Neuronal stem cell (in vitro differentiated cells): ENCODE results near the gene CDH26.

Experiments used
- DNase-seq: peaks from one replicate; pipeline ENCODE4 v3.0.0-alpha.2; 2013; ENCODE audit warnings: low spot score
- H2AFZ ChIP-seq: one replicate; pipeline ENCODE4 v1.6.1; 2013; ENCODE audit warnings: mild to moderate bottlenecking, low read length, inconsistent platforms
- H2AK5ac ChIP-seq: 2 replicates; pipeline ENCODE4 v1.6.1; 2013; ENCODE audit warnings: low read depth, mild to moderate bottlenecking, inconsistent platforms, low read length, moderate library complexity, mixed read lengths
- H2BK120ac ChIP-seq: 2 replicates; pipeline ENCODE4 v1.6.1; 2013; ENCODE audit warnings: low read depth, mild to moderate bottlenecking, inconsistent platforms, low read length, moderate library complexity, mixed read lengths
- H2BK12ac ChIP-seq: one replicate; pipeline ENCODE4 v1.6.1; 2013; ENCODE audit warnings: low read length, inconsistent platforms
- H2BK15ac ChIP-seq: 2 replicates; pipeline ENCODE4 v1.6.1; 2013; ENCODE audit warnings: mild to moderate bottlenecking, low read length, inconsistent platforms, mixed read lengths
- H2BK5ac ChIP-seq: one replicate; pipeline ENCODE4 v1.6.1; 2013; ENCODE audit warnings: inconsistent platforms, mild to moderate bottlenecking, low read length, moderate library complexity
- H3K14ac ChIP-seq: one replicate; pipeline ENCODE4 v1.6.1; 2013; ENCODE audit warnings: low read length, inconsistent platforms
- H3K18ac ChIP-seq: 2 replicates; pipeline ENCODE4 v1.6.1; 2013; ENCODE audit warnings: low read length, inconsistent platforms
- H3K23ac ChIP-seq: 2 replicates; pipeline ENCODE4 v1.6.1; 2013; ENCODE audit warnings: low read depth, mild to moderate bottlenecking, mixed read lengths, low read length, inconsistent platforms; ENCODE audit not compliant: poor library complexity
- H3K27ac ChIP-seq: replicated peaks from 3 replicates; pipeline ENCODE4 v1.5.1; 2013; ENCODE audit warnings: low read length, inconsistent platforms
- H3K27me3 ChIP-seq, 3 experiments: 2 replicates each; pipeline ENCODE4 v1.6.1; 2013; ENCODE audit warnings: low read length in 3 of 3, mild to moderate bottlenecking in 2 of 3, inconsistent platforms in 1 of 3, low read depth in 1 of 3, mixed read lengths in 1 of 3, moderate library complexity in 1 of 3; ENCODE audit not compliant: control insufficient read depth in 3 of 3, insufficient read depth in 3 of 3
- H3K36me3 ChIP-seq, 2 donors: replicated peaks in 1 of 2; 2 replicates each; pipeline ENCODE4 v1.6.1; 2013; ENCODE audit warnings: low read length in 2 of 2; ENCODE audit not compliant: control insufficient read depth in 2 of 2, insufficient read depth in 2 of 2
- H3K4ac ChIP-seq: 2 replicates; pipeline ENCODE4 v1.6.1; 2013; ENCODE audit warnings: inconsistent platforms, mild to moderate bottlenecking, low read length, moderate library complexity
- H3K4me1 ChIP-seq, 2 donors: 1 replicate in 1 of 2; 2 replicates in 1 of 2; pipeline ENCODE4 v1.6.1; 2013; ENCODE audit warnings: low read length in 2 of 2, low read depth in 1 of 2; ENCODE audit not compliant: control insufficient read depth in 2 of 2, insufficient read depth in 1 of 2
- H3K4me2 ChIP-seq: one replicate; pipeline ENCODE4 v1.6.1; 2013; ENCODE audit warnings: mild to moderate bottlenecking, low read length, inconsistent platforms; ENCODE audit not compliant: insufficient read depth, poor library complexity, severe bottlenecking
- H3K4me3 ChIP-seq, 2 donors: 2 replicates each; pipeline ENCODE4 v1.5.1; 2013; ENCODE audit warnings: low read length in 2 of 2, mild to moderate bottlenecking in 2 of 2, inconsistent platforms in 1 of 2, moderate library complexity in 1 of 2
- H3K79me1 ChIP-seq: one replicate; pipeline ENCODE4 v1.6.1; 2013; ENCODE audit warnings: low read depth, mild to moderate bottlenecking, inconsistent platforms, low read length, moderate library complexity
- H3K9ac ChIP-seq: one replicate; pipeline ENCODE4 v1.6.1; 2013; ENCODE audit warnings: mild to moderate bottlenecking, low read depth, low read length, inconsistent platforms; ENCODE audit not compliant: poor library complexity
- H3K9me3 ChIP-seq, 2 donors: replicated peaks in 1 of 2; 2 replicates each; pipeline versions ENCODE3 to v1.6.1; 2013; ENCODE audit warnings: low read length in 2 of 2, mild to moderate bottlenecking in 2 of 2, inconsistent platforms in 1 of 2, low read depth in 1 of 2, mixed read lengths in 1 of 2, moderate library complexity in 1 of 2; ENCODE audit not compliant: control insufficient read depth in 2 of 2, insufficient read depth in 1 of 2
- H4K8ac ChIP-seq: one replicate; pipeline ENCODE4 v1.6.1; 2013; ENCODE audit warnings: low read depth, mild to moderate bottlenecking, inconsistent platforms, low read length, moderate library complexity
- H4K91ac ChIP-seq: one replicate; pipeline ENCODE4 v1.6.1; 2013; ENCODE audit warnings: low read length, low read depth, mild to moderate bottlenecking, inconsistent platforms; ENCODE audit not compliant: poor library complexity
- WGBS, 2 donors: extraction: QIAGEN DNeasy Blood & Tissue Kit; methylation state at CpG; one replicate each; pipeline ENCODE4 v1.1.7; 2013; ENCODE audit warnings: missing lambda C conversion rate in 2 of 2, mixed read lengths in 1 of 2; ENCODE audit not compliant: insufficient read length in 2 of 2, insufficient replicate concordance in 1 of 2; ENCODE audit errors: extremely low coverage in 2 of 2; 5-methylcytosine and 5-hydroxymethylcytosine counted together

Gene CDH26

GRCh38 chr20:60036346-60036745 lies 78.1 kb downstream of the CDH26 start:
- peaks cover 8 to 11% of the 10 kb centered on the region in 2 donors for H3K4me1 ChIP-seq
- no peaks in the 10 kb centered on the region for H3K79me1 ChIP-seq
- H3K18ac ChIP-seq = peak overlapping the region; percentile 54
- no peak overlapping the region for H3K9ac ChIP-seq
- H3K4me2 ChIP-seq = no peak overlapping the region
- no peak overlapping the region for H3K23ac ChIP-seq
- no peak overlapping the region for H2BK5ac ChIP-seq
- DNase-seq = no peak
- H4K91ac ChIP-seq = no peak overlapping the region
- H2BK120ac ChIP-seq = no peak overlapping the region
- peaks cover 0 to 2% of the 10 kb centered on the region in 2 donors for H3K9me3 ChIP-seq
- H3K36me3 ChIP-seq = no peaks in the 10 kb centered on the region
- no CpG with 5 or more reads among the region's 4 CpGs for WGBS, 2 donors
- no peak overlapping the region for H3K4ac ChIP-seq
- no peak overlapping the region for H3K14ac ChIP-seq
- no peak overlapping the region for H3K27ac ChIP-seq
- H4K8ac ChIP-seq = no peak overlapping the region
- H2AK5ac ChIP-seq = peak overlapping the region; percentile 38
- H2AFZ ChIP-seq = no peak overlapping the region
- peak overlapping the region; percentile 22 for H2BK15ac ChIP-seq
- no peak overlapping the region for H2BK12ac ChIP-seq
- no peak overlapping the region for H3K4me3 ChIP-seq
- peaks cover 0 to 2% (median 0%) of the 10 kb centered on the region in 3 experiments for H3K27me3 ChIP-seq

- H3K27me3 ChIP-seq = peaks cover 0 to 2% (median 0%) of the 10 kb centered on the region in 3 experiments
- H2BK120ac ChIP-seq = no peak overlapping the region
- no CpG with 5 or more reads among the region's 10 CpGs for WGBS, 2 donors
- no peak overlapping the region for H3K4me3 ChIP-seq
- H3K14ac ChIP-seq = no peak overlapping the region
- H4K91ac ChIP-seq = no peak overlapping the region
- H3K4me1 ChIP-seq = peaks cover 8 to 11% of the 10 kb centered on the region in 2 donors
- H3K23ac ChIP-seq = no peak overlapping the region
- H2BK15ac ChIP-seq = peak overlapping the region; percentile 22
- H2AFZ ChIP-seq = no peak overlapping the region
- no peaks in the 10 kb centered on the region for H3K36me3 ChIP-seq
- no peak overlapping the region for H3K27ac ChIP-seq
- DNase-seq = no peak
- H2BK12ac ChIP-seq = no peak overlapping the region
- H3K79me1 ChIP-seq = no peaks in the 10 kb centered on the region
- no peak overlapping the region for H4K8ac ChIP-seq
- no peak overlapping the region for H3K9ac ChIP-seq
- peak overlapping the region; percentile 54 for H3K18ac ChIP-seq
- H3K4me2 ChIP-seq = no peak overlapping the region
- H2AK5ac ChIP-seq = no peak overlapping the region
- no peak overlapping the region for H2BK5ac ChIP-seq
- peaks cover 0 to 2% of the 10 kb centered on the region in 2 donors for H3K9me3 ChIP-seq
- H3K4ac ChIP-seq = no peak overlapping the region
Measured at GRCh38 chr20:60036746-60037499, 78.7 kb downstream of the CDH26 start.

- no peak for DNase-seq
Measured at GRCh38 chr20:60038400-60039008, 80.3 kb downstream of the CDH26 start.

GRCh38 chr20:60039526-60039925 lies 81.3 kb downstream of the CDH26 start:
- H3K23ac ChIP-seq = no peak overlapping the region
- H3K4me1 ChIP-seq = peaks cover 2% of the 10 kb centered on the region in 2 donors
- no peak overlapping the region for H2BK12ac ChIP-seq
- no peaks in the 10 kb centered on the region for H3K79me1 ChIP-seq
- H3K4me3 ChIP-seq = no peak overlapping the region
- peak overlapping the region; percentile 23 for H3K18ac ChIP-seq
- no peak overlapping the region for H2BK15ac ChIP-seq
- peaks cover 0 to 2% of the 10 kb centered on the region in 2 donors for H3K9me3 ChIP-seq
- H3K4me2 ChIP-seq = no peak overlapping the region
- no peak overlapping the region for H3K14ac ChIP-seq
- H3K27ac ChIP-seq = no peak overlapping the region
- no peak overlapping the region for H2AFZ ChIP-seq
- no peak overlapping the region for H3K4ac ChIP-seq
- H2BK5ac ChIP-seq = no peak overlapping the region
- H2AK5ac ChIP-seq = no peak overlapping the region
- H3K27me3 ChIP-seq = peaks cover 0 to 2% (median 0%) of the 10 kb centered on the region in 3 experiments
- no peak overlapping the region for H4K91ac ChIP-seq
- DNase-seq = no peak
- H4K8ac ChIP-seq = no peak overlapping the region
- no peak overlapping the region for H2BK120ac ChIP-seq
- no CpG with 5 or more reads among the region's 3 CpGs for WGBS, 2 donors
- H3K9ac ChIP-seq = no peak overlapping the region
- H3K36me3 ChIP-seq = no peaks in the 10 kb centered on the region

More at GRCh38 chr20:60038400-60039008, 80.3 kb downstream of the CDH26 start:
- Histone ChIP-seq H3K4ac (no peak overlapping the region), H3K23ac (no peak overlapping the region), H3K4me2 (no peak overlapping the region), H3K27me3 (peaks cover 0 to 2% (median 0%) of the 10 kb centered on the region in 3 experiments), H4K91ac (no peak overlapping the region), H2BK15ac (no peak overlapping the region), H4K8ac (no peak overlapping the region), H3K79me1 (no peaks in the 10 kb centered on the region), H3K4me3 (no peak overlapping the region), H3K18ac (no peak overlapping the region), H2BK5ac (no peak overlapping the region), H3K9ac (no peak overlapping the region), H2AK5ac (no peak overlapping the region), H3K9me3 (peaks cover 0 to 2% of the 10 kb centered on the region in 2 donors), H2AFZ (no peak overlapping the region), H3K4me1 (peaks cover 8 to 9% of the 10 kb centered on the region in 2 donors), H3K27ac (no peak overlapping the region), H3K36me3 (no peaks in the 10 kb centered on the region), H2BK120ac (no peak overlapping the region), H2BK12ac (no peak overlapping the region), H3K14ac (no peak overlapping the region)
- no CpG with 5 or more reads among the region's 4 CpGs for WGBS, 2 donors
